Esophagus squamous epithelium (tissue), 4 donors: Measurements from ENCODE around the gene PTPRJ.

ENCODE experiments used
- CTCF ChIP-seq, 6 experiments: fragments of 450-650 bp in 4 of 6; fragments of 200-600 bp in 2 of 6; sonication (generic) in 2 of 6; IDR thresholded peaks; one replicate each; pipeline ENCODE4 v1.5.1; 2016 to 2019; ENCODE audit warnings: antibody characterized with exemption in 6 of 6, mild to moderate bottlenecking in 4 of 6, moderate library complexity in 4 of 6
- POLR2A ChIP-seq, 4 donors: fragments of 450-650 bp; IDR thresholded peaks; one replicate each; pipeline ENCODE4 v1.6.1; 2017; ENCODE audit warnings: antibody characterized with exemption in 4 of 4, mild to moderate bottlenecking in 4 of 4, moderate library complexity in 3 of 4

GRCh38 chr11:48210052-48210451 lies 229.7 kb downstream of the PTPRJ start:
- TF ChIP-seq POLR2A (IDR thresholded peaks at IDR 0.05), result no peak
- no peak for TF ChIP-seq CTCF (IDR thresholded peaks at IDR 0.05)
